GM10266 (cell line): ENCODE measurements around the gene ANKRD13D.

Experiments
- DNase-seq: peaks from one replicate; pipeline ENCODE4 v3.0.0; 2012; ENCODE audit errors: extremely low spot score
- CTCF ChIP-seq: IDR thresholded peaks from 2 replicates; pipeline ENCODE4 v1.5.1; 2012; ENCODE audit warnings: mild to moderate bottlenecking, low read depth; ENCODE audit not compliant: control insufficient read depth, insufficient read depth; ENCODE audit errors: missing control alignments

Gene ANKRD13D

GRCh38 chr11:67320691-67321090, 31.6 kb downstream of the ANKRD13D start:
- no peak for DNase-seq
- TF ChIP-seq CTCF, result no peak

- DNase-seq, result peak; percentile 4
- no peak for TF ChIP-seq CTCF
These were observed 32.3 kb downstream of the ANKRD13D start for GRCh38 chr11:67321313-67321871.

- TF ChIP-seq CTCF, result no peak
- no peak for DNase-seq
These were observed 32.9 kb downstream of the ANKRD13D start for GRCh38 chr11:67322049-67322448.

- no peak for DNase-seq
- no peak for TF ChIP-seq CTCF
These were observed 34.4 kb downstream of the ANKRD13D start for GRCh38 chr11:67323526-67323925.

GRCh38 chr11:67332081-67332691, 43.1 kb downstream of the ANKRD13D start:
- DNase-seq, result no peak
- TF ChIP-seq CTCF, result no peak

- no peak for DNase-seq
- TF ChIP-seq CTCF, result no peak
These were observed 48.2 kb downstream of the ANKRD13D start for GRCh38 chr11:67337257-67337656.

- no peak for TF ChIP-seq CTCF
- peak; percentile 6 for DNase-seq
These were observed 55.2 kb downstream of the ANKRD13D start for GRCh38 chr11:67344264-67344663.
